ENCODE data around the gene PCLO.

- TF ChIP-seq CTCF (IDR thresholded peaks at IDR 0.05) = no peak
- TF ChIP-seq EP300 (IDR thresholded peaks at IDR 0.05) = no peak
- TF ChIP-seq POLR2A (IDR thresholded peaks at IDR 0.05) = no peak
These were observed 13.2 kb downstream of the PCLO start for GRCh38 chr7:83149466-83149865.
